GM19452 (cell line): ENCODE measurements around the gene ITK.

Source experiments
- ATAC-seq: cut with Tn5 transposase; IDR thresholded peaks from one replicate; pipeline ENCODE4 v1.9.1; 2021; ENCODE audit not compliant: unreplicated experiment

Gene ITK

DNA sequence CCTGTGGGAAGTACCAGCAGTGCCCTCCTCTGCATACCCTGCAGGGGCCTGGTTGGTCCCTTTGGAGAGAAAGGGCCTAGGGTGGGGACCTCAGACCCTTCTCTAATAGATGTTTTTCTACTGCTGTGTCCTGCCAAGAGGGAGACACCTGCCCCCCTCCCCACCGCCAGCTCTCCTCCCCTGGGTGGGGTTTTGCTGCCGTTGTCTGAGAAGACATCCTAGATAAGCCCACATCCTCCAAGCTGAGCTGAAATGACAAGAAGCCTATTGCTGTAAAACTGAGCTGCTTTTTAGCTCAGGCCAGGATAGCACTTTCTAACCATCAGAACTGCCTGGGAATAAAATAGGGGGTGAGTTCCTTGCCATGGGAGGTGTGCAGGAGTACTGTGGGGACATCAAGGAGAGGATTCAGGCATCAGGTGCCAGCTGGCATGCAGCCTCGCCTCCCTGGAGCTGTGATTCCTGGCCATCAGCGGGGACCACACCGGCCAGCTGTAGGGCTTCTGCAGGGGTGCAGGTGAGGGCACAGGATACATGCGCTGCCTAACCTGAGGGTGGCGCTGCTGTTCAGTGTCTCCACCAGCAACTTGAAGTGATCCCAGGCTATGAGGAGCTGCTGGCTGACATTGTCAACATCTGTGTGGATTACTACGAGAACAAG lies 123.2 kb downstream of the ITK start:
- no peak for ATAC-seq
